Thoracic aorta (tissue), 2 donors: ENCODE results near the gene KCTD3. TPM values are rescaled to one million over a fixed set of nuclear protein-coding genes. Genes with fewer than 3 reads are reported as not detected.

Experiments used
- ATAC-seq: fragments of 150-250 bp; one replicate; pipeline ENCODE4 v1.8.0; 2017; ENCODE audit warnings: low read depth; ENCODE audit not compliant: insufficient number of reproducible peaks, low FRiP score
- DNase-seq: peaks from one replicate; pipeline ENCODE4 v3.0.0-alpha.2; 2020; ENCODE audit warnings: low spot score
- H3K27ac ChIP-seq, 2 donors: fragments of 200-600 bp; sonication (generic); 1 replicate in 1 of 2; 2 replicates in 1 of 2; pipeline ENCODE4 v1.5.1; 2016; ENCODE audit warnings: mild to moderate bottlenecking in 2 of 2, moderate library complexity in 2 of 2
- H3K27me3 ChIP-seq: fragments of 200-600 bp; sonication (generic); replicated peaks from 2 replicates; pipeline ENCODE4 v1.6.0; 2016; ENCODE audit warnings: mild to moderate bottlenecking; ENCODE audit not compliant: insufficient read depth
- H3K36me3 ChIP-seq: fragments of 200-600 bp; sonication (generic); one replicate; pipeline ENCODE4 v1.5.1; 2016
- H3K4me1 ChIP-seq, 2 donors: fragments of 200-600 bp; sonication (generic); 1 replicate in 1 of 2; 2 replicates in 1 of 2; pipeline versions ENCODE4 v1.5.1 to v1.6.0; 2016; ENCODE audit warnings: low read depth in 2 of 2, mild to moderate bottlenecking in 1 of 2; ENCODE audit not compliant: control insufficient read depth in 1 of 2
- H3K4me3 ChIP-seq: fragments of 200-600 bp; sonication (generic); 2 replicates; pipeline ENCODE4 v1.5.1; 2016; ENCODE audit warnings: mild to moderate bottlenecking
- H3K9me3 ChIP-seq: fragments of 200-600 bp; sonication (generic); 2 replicates; pipeline ENCODE4 v1.5.1; 2016
- total RNA-seq, 2 donors: library from RNA; depleted of rRNA; stranded (reverse); fragments of >200 nt; gene quantifications; one replicate each; pipeline versions ENCODE4 v1.1.0 to v1.2.3, GENCODE V29; 2016
- TF ChIP-seq, protein P1 (sequence below): fragments of 200-600 bp; sonication (generic); IDR thresholded peaks from one replicate; pipeline ENCODE4 v1.5.1; 2019; ENCODE audit warnings: antibody characterized with exemption

Gene KCTD3
- total RNA-seq, 2 donors from 2014 or later, result 31.0 to 50.7 TPM

- ATAC-seq, result no peak
- TF ChIP-seq, protein P1, sequence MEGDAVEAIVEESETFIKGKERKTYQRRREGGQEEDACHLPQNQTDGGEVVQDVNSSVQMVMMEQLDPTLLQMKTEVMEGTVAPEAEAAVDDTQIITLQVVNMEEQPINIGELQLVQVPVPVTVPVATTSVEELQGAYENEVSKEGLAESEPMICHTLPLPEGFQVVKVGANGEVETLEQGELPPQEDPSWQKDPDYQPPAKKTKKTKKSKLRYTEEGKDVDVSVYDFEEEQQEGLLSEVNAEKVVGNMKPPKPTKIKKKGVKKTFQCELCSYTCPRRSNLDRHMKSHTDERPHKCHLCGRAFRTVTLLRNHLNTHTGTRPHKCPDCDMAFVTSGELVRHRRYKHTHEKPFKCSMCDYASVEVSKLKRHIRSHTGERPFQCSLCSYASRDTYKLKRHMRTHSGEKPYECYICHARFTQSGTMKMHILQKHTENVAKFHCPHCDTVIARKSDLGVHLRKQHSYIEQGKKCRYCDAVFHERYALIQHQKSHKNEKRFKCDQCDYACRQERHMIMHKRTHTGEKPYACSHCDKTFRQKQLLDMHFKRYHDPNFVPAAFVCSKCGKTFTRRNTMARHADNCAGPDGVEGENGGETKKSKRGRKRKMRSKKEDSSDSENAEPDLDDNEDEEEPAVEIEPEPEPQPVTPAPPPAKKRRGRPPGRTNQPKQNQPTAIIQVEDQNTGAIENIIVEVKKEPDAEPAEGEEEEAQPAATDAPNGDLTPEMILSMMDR, result no peak
- H3K27ac ChIP-seq, result no peak overlapping the region
Observed at GRCh38 chr1:215544566-215544965, 22.5 kb upstream of the KCTD3 start.

DNA sequence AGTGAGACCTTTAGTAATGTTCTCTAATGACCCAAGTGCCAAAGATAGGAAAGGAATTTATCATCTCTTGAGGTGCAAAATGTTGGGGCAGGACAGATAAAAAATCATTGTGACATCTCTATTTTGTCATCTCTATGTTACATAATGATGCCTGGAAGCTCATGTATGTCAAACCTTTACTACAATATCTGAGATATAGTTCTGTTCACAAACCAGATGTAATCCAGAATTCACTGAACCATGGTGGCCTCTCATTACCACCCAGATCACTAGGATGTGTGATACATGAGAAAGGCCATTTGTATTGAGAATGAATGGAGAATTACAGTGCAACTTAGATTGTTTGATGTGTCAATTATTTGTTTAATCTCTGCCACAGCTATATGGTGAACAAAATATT lies 22.0 kb upstream of the KCTD3 start:
- H3K4me1 ChIP-seq, result no peaks in the 10 kb centered on the region
- H3K27ac ChIP-seq, result no peak overlapping the region

More at GRCh38 chr1:215544566-215544965, 22.5 kb upstream of the KCTD3 start:
- no peaks in the 10 kb centered on the region for H3K36me3 ChIP-seq
- H3K4me1 ChIP-seq, result no peaks in the 10 kb centered on the region
- no peaks in the 10 kb centered on the region for H3K9me3 ChIP-seq
- no peak for DNase-seq
- no peaks in the 10 kb centered on the region for H3K27me3 ChIP-seq
- H3K4me3 ChIP-seq, result no peak overlapping the region

DNA sequence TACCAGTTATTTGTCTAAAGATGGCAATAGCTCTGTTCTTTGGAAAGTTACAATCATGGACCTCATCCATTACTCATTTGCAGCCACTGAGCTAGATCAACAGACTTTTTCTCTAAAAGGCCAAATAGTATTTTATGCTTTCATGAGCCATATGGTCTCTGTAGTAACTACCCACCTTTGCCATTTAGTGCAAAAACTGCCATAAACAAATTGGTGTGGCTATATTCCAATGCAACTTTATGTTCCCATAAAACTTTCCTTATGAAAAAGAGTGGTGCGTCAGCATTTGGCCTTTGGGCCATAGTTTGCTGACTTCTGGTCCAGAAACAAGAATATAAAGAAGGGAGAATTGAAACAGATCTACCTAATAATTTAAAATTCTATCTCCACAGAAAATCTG lies 20.1 kb upstream of the KCTD3 start:
- no peak overlapping the region for H3K27ac ChIP-seq
- TF ChIP-seq, protein P1, result no peak
- no peaks in the 10 kb centered on the region for H3K36me3 ChIP-seq
- H3K4me1 ChIP-seq, result no peaks in the 10 kb centered on the region
- H3K27me3 ChIP-seq, result no peaks in the 10 kb centered on the region
- no peaks in the 10 kb centered on the region for H3K9me3 ChIP-seq
- no peak overlapping the region for H3K4me3 ChIP-seq
- ATAC-seq (no peak), DNase-seq (no peak)

More for the DNA sequence above, 22.0 kb upstream of the KCTD3 start:
- Histone ChIP-seq H3K9me3 (no peaks in the 10 kb centered on the region), H3K4me3 (no peak overlapping the region), H3K27me3 (no peaks in the 10 kb centered on the region), H3K36me3 (no peaks in the 10 kb centered on the region)
- ATAC-seq (no peak), DNase-seq (no peak)
- TF ChIP-seq, protein P1, result no peak

- H3K27me3 ChIP-seq, result no peaks in the 10 kb centered on the region
- no peaks in the 10 kb centered on the region for H3K4me1 ChIP-seq
- peaks cover 7% of the 10 kb centered on the region for H3K9me3 ChIP-seq
- H3K36me3 ChIP-seq, result no peaks in the 10 kb centered on the region
- no peak overlapping the region for H3K27ac ChIP-seq
- TF ChIP-seq, protein P1, result no peak
- DNase-seq, result no peak
- H3K4me3 ChIP-seq, result no peak overlapping the region
- no peak for ATAC-seq
Observed at GRCh38 chr1:215551806-215552205, 15.3 kb upstream of the KCTD3 start.

GRCh38 chr1:215554865-215555264 lies 12.2 kb upstream of the KCTD3 start:
- DNase-seq, result no peak
- Histone ChIP-seq H3K4me1 (no peaks in the 10 kb centered on the region), H3K36me3 (no peaks in the 10 kb centered on the region), H3K4me3 (no peak overlapping the region), H3K9me3 (peaks cover 7% of the 10 kb centered on the region), H3K27ac (no peak overlapping the region), H3K27me3 (no peaks in the 10 kb centered on the region)
- TF ChIP-seq, protein P1, result no peak
- ATAC-seq, result no peak
